Tibial nerve (tissue), 4 donors: ENCODE measurements around the gene NKAIN2. TPM values are rescaled to one million over a fixed set of nuclear protein-coding genes. Genes with fewer than 3 reads are reported as not detected.

Experiments used
- DNase-seq, 2 donors: peaks; one replicate each; pipeline ENCODE4 v3.0.0-alpha.2; 2019; ENCODE audit warnings: low spot score in 2 of 2
- H3K27ac ChIP-seq, 4 donors: fragments of 200-600 bp; sonication (generic) in 3 of 4; one replicate each; pipeline ENCODE4 v1.5.1; 2017 to 2019; ENCODE audit warnings: mild to moderate bottlenecking in 1 of 4
- H3K27me3 ChIP-seq, 2 donors: fragments of 200-600 bp; sonication (generic) in 1 of 2; one replicate each; pipeline versions ENCODE4 v1.5.1 to v1.6.0; 2017 to 2019
- H3K36me3 ChIP-seq, 3 donors: fragments of 200-600 bp; sonication (generic); one replicate each; pipeline ENCODE4 v1.5.1; 2018 to 2019
- H3K4me1 ChIP-seq, 4 donors: fragments of 200-600 bp; sonication (generic) in 3 of 4; one replicate each; pipeline ENCODE4 v1.5.1; 2017 to 2019
- H3K4me3 ChIP-seq, 4 donors: fragments of 200-600 bp; sonication (generic) in 3 of 4; one replicate each; pipeline ENCODE4 v1.5.1; 2017 to 2019; ENCODE audit warnings: mild to moderate bottlenecking in 1 of 4, moderate library complexity in 1 of 4
- H3K9me3 ChIP-seq, 4 donors: fragments of 200-600 bp; sonication (generic) in 3 of 4; one replicate each; pipeline ENCODE4 v1.5.1; 2017 to 2019
- EP300 ChIP-seq, 2 donors: sonication (generic); formaldehyde crosslinking; IDR thresholded peaks; one replicate each; pipeline ENCODE4 v1.6.1; 2017; ENCODE audit warnings: antibody characterized with exemption in 2 of 2, mild to moderate bottlenecking in 1 of 2
- POLR2A ChIP-seq, 2 donors: fragments of 450-650 bp; IDR thresholded peaks; one replicate each; pipeline ENCODE4 v1.6.1; 2017; ENCODE audit warnings: antibody characterized with exemption in 2 of 2, mild to moderate bottlenecking in 2 of 2, moderate library complexity in 2 of 2
- WGBS, 2 donors: methylation state at CpG; one replicate each; pipeline ENCODE4 v1.1.5; 2018; 5-methylcytosine and 5-hydroxymethylcytosine counted together
- total RNA-seq, 4 donors: library from RNA; depleted of rRNA; stranded (reverse); fragments of >200 nt; gene quantifications; one replicate each; pipeline ENCODE4 v1.1.0, GENCODE V29; 2016
- TF ChIP-seq, protein P1 (sequence below), 5 experiments: fragments of 200-600 bp in 3 of 5; fragments of 450-650 bp in 2 of 5; sonication (generic) in 3 of 5; IDR thresholded peaks; one replicate each; pipeline ENCODE4 v1.5.1; 2016 to 2019; ENCODE audit warnings: antibody characterized with exemption in 5 of 5, mild to moderate bottlenecking in 3 of 5, moderate library complexity in 2 of 5

NKAIN2 gene
- total RNA-seq, 4 donors from 2014 or later, result 8.1 to 20.8 (median 15.2) TPM

DNA sequence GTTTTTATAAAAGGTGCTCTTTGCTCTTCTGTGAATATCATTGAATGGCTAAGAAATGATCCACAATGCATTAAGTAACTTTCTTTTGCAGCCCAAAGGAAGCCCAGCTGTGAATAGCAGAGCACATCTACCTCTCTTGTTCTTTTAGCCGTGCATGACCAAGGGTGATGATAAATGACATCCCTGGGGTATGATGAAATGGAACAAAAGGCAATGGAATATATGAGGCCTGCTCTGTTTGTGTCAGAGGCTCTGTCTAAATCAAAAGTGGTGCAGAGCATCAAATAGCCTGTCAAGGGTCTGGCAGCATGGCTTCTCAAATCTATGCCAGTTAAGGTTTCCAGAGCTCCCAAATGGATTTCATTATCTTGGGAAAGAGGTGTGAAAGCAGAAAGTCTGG, 796.0 kb downstream of the NKAIN2 start:
- no peak for DNase-seq
- Histone ChIP-seq H3K4me3 (no peak overlapping the region), H3K27me3 (no peaks in the 10 kb centered on the region), H3K9me3 (no peaks in the 10 kb centered on the region), H3K36me3 (no peaks in the 10 kb centered on the region), H3K4me1 (no peaks in the 10 kb centered on the region), H3K27ac (no peak overlapping the region)
- 42 to 57% methylated on average over 1 of the region's 1 CpG for WGBS, 2 donors
- TF ChIP-seq EP300 (IDR thresholded peaks at IDR 0.05) (no peak), POLR2A (IDR thresholded peaks at IDR 0.05) (no peak)
- TF ChIP-seq, protein P1, sequence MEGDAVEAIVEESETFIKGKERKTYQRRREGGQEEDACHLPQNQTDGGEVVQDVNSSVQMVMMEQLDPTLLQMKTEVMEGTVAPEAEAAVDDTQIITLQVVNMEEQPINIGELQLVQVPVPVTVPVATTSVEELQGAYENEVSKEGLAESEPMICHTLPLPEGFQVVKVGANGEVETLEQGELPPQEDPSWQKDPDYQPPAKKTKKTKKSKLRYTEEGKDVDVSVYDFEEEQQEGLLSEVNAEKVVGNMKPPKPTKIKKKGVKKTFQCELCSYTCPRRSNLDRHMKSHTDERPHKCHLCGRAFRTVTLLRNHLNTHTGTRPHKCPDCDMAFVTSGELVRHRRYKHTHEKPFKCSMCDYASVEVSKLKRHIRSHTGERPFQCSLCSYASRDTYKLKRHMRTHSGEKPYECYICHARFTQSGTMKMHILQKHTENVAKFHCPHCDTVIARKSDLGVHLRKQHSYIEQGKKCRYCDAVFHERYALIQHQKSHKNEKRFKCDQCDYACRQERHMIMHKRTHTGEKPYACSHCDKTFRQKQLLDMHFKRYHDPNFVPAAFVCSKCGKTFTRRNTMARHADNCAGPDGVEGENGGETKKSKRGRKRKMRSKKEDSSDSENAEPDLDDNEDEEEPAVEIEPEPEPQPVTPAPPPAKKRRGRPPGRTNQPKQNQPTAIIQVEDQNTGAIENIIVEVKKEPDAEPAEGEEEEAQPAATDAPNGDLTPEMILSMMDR (IDR thresholded peaks at IDR 0.05), result no peak

DNA sequence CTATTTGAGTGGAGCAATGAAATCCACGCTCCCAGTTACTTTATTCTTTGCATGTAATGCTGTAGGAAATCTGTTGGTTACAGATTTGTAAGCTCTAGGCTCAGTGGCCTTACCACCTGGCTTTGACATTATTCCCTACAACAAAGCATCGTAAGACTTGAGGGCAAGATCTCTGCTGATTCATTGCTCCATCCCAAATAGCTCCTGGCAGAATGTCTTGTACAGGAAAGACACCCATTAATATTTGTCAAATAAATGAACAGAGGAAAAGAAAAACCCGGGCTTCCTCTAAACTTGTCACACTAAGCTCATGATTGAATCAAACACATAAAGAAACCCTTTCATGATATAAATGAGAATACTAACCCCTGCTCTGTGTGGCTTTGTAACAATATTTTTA, 801.1 kb downstream of the NKAIN2 start:
- WGBS, 2 donors, result 62 to 68% methylated on average over 3 of the region's 3 CpGs
- no peaks in the 10 kb centered on the region for H3K4me1 ChIP-seq
- H3K27ac ChIP-seq, result no peak overlapping the region
- H3K36me3 ChIP-seq, result no peaks in the 10 kb centered on the region
- no peaks in the 10 kb centered on the region for H3K27me3 ChIP-seq
- no peak for TF ChIP-seq EP300 (IDR thresholded peaks at IDR 0.05)
- TF ChIP-seq, protein P1 (IDR thresholded peaks at IDR 0.05), result no peak
- no peak for TF ChIP-seq POLR2A (IDR thresholded peaks at IDR 0.05)
- no peak overlapping the region for H3K4me3 ChIP-seq
- no peaks in the 10 kb centered on the region for H3K9me3 ChIP-seq
- no peak for DNase-seq

DNA sequence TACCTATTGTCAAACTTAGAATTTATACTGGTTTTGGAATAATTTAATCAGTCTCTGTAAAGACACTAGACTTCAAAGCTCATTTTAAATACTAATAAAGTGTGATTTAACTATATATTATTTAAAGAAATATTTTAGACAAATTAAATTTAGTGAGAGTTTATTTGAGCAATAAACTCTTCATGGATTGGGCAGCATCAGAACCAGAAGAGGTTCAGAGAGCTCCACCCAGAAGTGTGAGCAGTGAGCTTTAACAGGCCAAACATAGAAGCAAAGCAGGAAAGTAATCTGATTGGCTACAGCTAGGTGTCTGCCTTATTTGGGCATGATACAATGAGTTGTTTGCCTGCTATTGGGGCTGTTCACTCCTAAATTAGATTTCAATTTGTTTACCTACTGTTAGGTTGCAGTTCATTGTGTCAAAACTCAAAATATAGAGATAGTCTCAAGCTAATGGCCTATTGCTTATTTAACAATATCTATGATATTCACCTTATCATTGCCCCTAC, 803.5 kb downstream of the NKAIN2 start:
- Histone ChIP-seq H3K27me3 (no peaks in the 10 kb centered on the region), H3K36me3 (no peaks in the 10 kb centered on the region), H3K27ac (no peak overlapping the region), H3K4me1 (no peaks in the 10 kb centered on the region), H3K9me3 (no peaks in the 10 kb centered on the region), H3K4me3 (no peak overlapping the region)
- no peak for DNase-seq
- no peak for TF ChIP-seq EP300 (IDR thresholded peaks at IDR 0.05)
- TF ChIP-seq POLR2A (IDR thresholded peaks at IDR 0.05), result no peak
- TF ChIP-seq, protein P1 (IDR thresholded peaks at IDR 0.05), result no peak

DNA sequence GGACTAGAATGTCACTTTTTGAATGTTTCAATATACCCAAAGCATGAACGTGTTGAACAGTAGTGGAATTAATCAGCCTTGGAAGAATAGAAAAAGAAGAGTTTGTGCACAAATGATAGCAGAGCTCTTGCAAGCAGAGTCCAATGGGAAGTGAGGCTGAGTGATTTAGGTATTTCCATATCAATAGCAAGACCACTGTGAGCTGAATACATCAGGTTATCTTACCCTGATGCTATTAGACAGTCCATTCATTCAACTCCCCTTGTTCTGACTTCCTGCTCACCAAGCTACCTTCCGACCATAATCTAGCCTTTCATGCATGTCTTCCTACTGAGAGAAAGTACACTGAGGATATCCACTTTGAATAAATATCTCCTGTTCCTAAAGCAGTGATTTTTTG, 809.4 kb downstream of the NKAIN2 start:
- Histone ChIP-seq H3K4me3 (no peak overlapping the region), H3K27ac (no peak overlapping the region), H3K4me1 (no peaks in the 10 kb centered on the region), H3K9me3 (no peaks in the 10 kb centered on the region), H3K36me3 (no peaks in the 10 kb centered on the region), H3K27me3 (no peaks in the 10 kb centered on the region)
- DNase-seq, result no peak
- TF ChIP-seq EP300 (IDR thresholded peaks at IDR 0.05) (no peak), POLR2A (IDR thresholded peaks at IDR 0.05) (no peak)
- TF ChIP-seq, protein P1 (IDR thresholded peaks at IDR 0.05), result no peak
- 56 to 62% methylated on average over 2 of the region's 2 CpGs for WGBS, 2 donors

DNA sequence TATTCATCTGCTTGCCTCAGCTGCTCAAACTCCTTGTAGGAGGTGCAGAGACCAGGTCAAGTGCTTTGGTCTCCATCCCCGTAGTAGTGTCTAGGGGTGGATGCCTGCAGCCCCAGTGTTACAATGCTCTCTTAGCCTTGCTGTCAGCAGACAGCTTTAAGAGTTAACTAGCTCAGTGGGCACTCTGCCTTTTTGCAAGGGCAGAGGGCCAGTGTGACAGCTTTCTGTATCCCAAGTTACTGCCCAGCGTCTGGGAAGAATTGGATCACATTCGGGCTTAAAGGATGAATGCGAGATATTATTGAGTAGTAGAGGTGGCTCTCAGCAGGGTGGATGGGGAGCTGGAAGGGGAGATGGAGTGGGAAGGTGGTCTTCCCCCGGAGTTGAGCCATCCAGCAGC, 818.7 kb downstream of the NKAIN2 start:
- DNase-seq, result no peak
- Histone ChIP-seq H3K9me3 (no peaks in the 10 kb centered on the region), H3K4me1 (no peaks in the 10 kb centered on the region), H3K27me3 (no peaks in the 10 kb centered on the region), H3K27ac (no peak overlapping the region), H3K36me3 (no peaks in the 10 kb centered on the region), H3K4me3 (no peak overlapping the region)
- TF ChIP-seq, protein P1 (IDR thresholded peaks at IDR 0.05), result no peak
- TF ChIP-seq POLR2A (IDR thresholded peaks at IDR 0.05), result no peak
- no peak for TF ChIP-seq EP300 (IDR thresholded peaks at IDR 0.05)
- WGBS, 2 donors, result 93% methylated on average over 5 of the region's 5 CpGs
